H9 (cell line): ENCODE results near the gene SLC25A17. TPM values are rescaled to one million over a fixed set of nuclear protein-coding genes. Genes with fewer than 3 reads are reported as not detected.

Experiments used
- DNase-seq: peaks from one replicate; pipeline ENCODE4 v3.0.0-alpha.2; 2017
- H2AFZ ChIP-seq: one replicate; pipeline ENCODE4 v1.6.1; 2013; ENCODE audit warnings: mild to moderate bottlenecking, low read length, control low read depth, moderate library complexity
- H2AK5ac ChIP-seq: 2 replicates; pipeline ENCODE4 v1.6.1; 2013; ENCODE audit warnings: low read length, control low read depth, mixed read lengths; ENCODE audit not compliant: insufficient read length
- H2BK120ac ChIP-seq: one replicate; pipeline ENCODE4 v1.6.1; 2013; ENCODE audit warnings: low read depth, mild to moderate bottlenecking, low read length, control low read depth, inconsistent platforms; ENCODE audit not compliant: poor library complexity, severe bottlenecking
- H2BK12ac ChIP-seq: 2 replicates; pipeline ENCODE4 v1.6.1; 2013; ENCODE audit warnings: low read length, control low read depth, mixed read lengths, low read depth; ENCODE audit not compliant: insufficient read length
- H2BK15ac ChIP-seq: 2 replicates; pipeline ENCODE4 v1.6.1; 2013; ENCODE audit warnings: low read depth, low read length, control low read depth
- H2BK20ac ChIP-seq: one replicate; pipeline ENCODE4 v1.6.1; 2013; ENCODE audit warnings: low read depth, mild to moderate bottlenecking, low read length, control low read depth, inconsistent platforms; ENCODE audit not compliant: poor library complexity, severe bottlenecking
- H2BK5ac ChIP-seq: 2 replicates; pipeline ENCODE4 v1.6.1; 2013; ENCODE audit warnings: low read length, control low read depth, mixed read lengths; ENCODE audit not compliant: insufficient read length
- H3K14ac ChIP-seq: 2 replicates; pipeline ENCODE4 v1.6.1; 2013; ENCODE audit warnings: low read length, control low read depth; ENCODE audit not compliant: insufficient read depth
- H3K18ac ChIP-seq: 2 replicates; pipeline ENCODE4 v1.6.1; 2013; ENCODE audit warnings: low read depth, mild to moderate bottlenecking, mixed read lengths, low read length, control low read depth; ENCODE audit not compliant: insufficient read length
- H3K23ac ChIP-seq: 2 replicates; pipeline ENCODE4 v1.6.1; 2013; ENCODE audit warnings: low read length, control low read depth, mixed read lengths, low read depth; ENCODE audit not compliant: insufficient read length
- H3K23me2 ChIP-seq: 2 replicates; pipeline ENCODE4 v1.6.1; 2013; ENCODE audit warnings: low read depth, mild to moderate bottlenecking, mixed read lengths, low read length, control low read depth; ENCODE audit not compliant: insufficient read length, poor library complexity, severe bottlenecking
- H3K27ac ChIP-seq: 2 replicates; pipeline ENCODE4 v1.5.1; 2013; ENCODE audit warnings: low read length, control low read depth, mixed read lengths, low read depth; ENCODE audit not compliant: insufficient read length
- H3K27me3 ChIP-seq: 2 replicates; pipeline ENCODE4 v1.6.1; 2013; ENCODE audit warnings: low read length, control low read depth, inconsistent platforms; ENCODE audit not compliant: insufficient read depth
- H3K4ac ChIP-seq: 2 replicates; pipeline ENCODE4 v1.6.1; 2013; ENCODE audit warnings: low read depth, mild to moderate bottlenecking, control low read depth, inconsistent platforms, low read length, moderate library complexity
- H3K4me1 ChIP-seq: 2 replicates; pipeline ENCODE4 v1.6.1; 2013; ENCODE audit warnings: low read length, control low read depth, inconsistent platforms; ENCODE audit not compliant: insufficient read depth
- H3K4me2 ChIP-seq: 2 replicates; pipeline ENCODE4 v1.6.1; 2013; ENCODE audit warnings: low read length, control low read depth, mixed read lengths; ENCODE audit not compliant: insufficient read length, insufficient read depth
- H3K56ac ChIP-seq: 2 replicates; pipeline ENCODE4 v1.6.1; 2013; ENCODE audit warnings: low read depth, mild to moderate bottlenecking, mixed read lengths, low read length, control low read depth; ENCODE audit not compliant: insufficient read length
- H3K79me1 ChIP-seq: 2 replicates; pipeline ENCODE4 v1.6.1; 2013; ENCODE audit warnings: low read depth, mild to moderate bottlenecking, moderate library complexity, low read length, control low read depth, inconsistent platforms; ENCODE audit not compliant: insufficient read depth, poor library complexity, severe bottlenecking
- H3K79me2 ChIP-seq: 2 replicates; pipeline ENCODE4 v1.6.1; 2013; ENCODE audit warnings: low read length, control low read depth, inconsistent platforms; ENCODE audit not compliant: insufficient read depth
- H3K9ac ChIP-seq: 2 replicates; pipeline ENCODE4 v1.6.1; 2013; ENCODE audit warnings: low read length, control low read depth, mixed read lengths; ENCODE audit not compliant: insufficient read length; ENCODE audit errors: extremely low read depth
- H3K9me3 ChIP-seq: one replicate; pipeline ENCODE4 v1.6.1; 2013; ENCODE audit warnings: low read depth, low read length, inconsistent platforms; ENCODE audit not compliant: control insufficient read depth
- H3T11ph ChIP-seq: one replicate; pipeline ENCODE4 v1.6.1; 2013; ENCODE audit warnings: mild to moderate bottlenecking, low read length, control low read depth, inconsistent platforms
- H4K20me1 ChIP-seq: one replicate; pipeline ENCODE4 v1.6.1; 2013; ENCODE audit not compliant: control insufficient read depth, insufficient read length, insufficient read depth
- H4K5ac ChIP-seq: 2 replicates; pipeline ENCODE4 v1.6.1; 2013; ENCODE audit warnings: low read depth, mild to moderate bottlenecking, mixed read lengths, low read length, control low read depth; ENCODE audit not compliant: insufficient read length
- H4K8ac ChIP-seq: replicated peaks from 2 replicates; pipeline ENCODE4 v1.6.1; 2013; ENCODE audit warnings: low read length, control low read depth, mixed read lengths, low read depth; ENCODE audit not compliant: insufficient read length
- H4K91ac ChIP-seq: 2 replicates; pipeline ENCODE4 v1.6.1; 2013; ENCODE audit warnings: low read depth, mild to moderate bottlenecking, moderate library complexity, mixed read lengths, low read length, control low read depth; ENCODE audit not compliant: insufficient read length
- H3K27ac Mint-ChIP-seq, 3 experiments: 2 replicates in 2 of 3; 3 replicates in 1 of 3; pipeline ENCODE4 v1.8.0; 2020 to 2021; ENCODE audit warnings: mixed read lengths in 3 of 3, mild to moderate bottlenecking in 1 of 3, moderate library complexity in 1 of 3
- H3K27me3 Mint-ChIP-seq: 2 replicates; pipeline ENCODE4 v1.8.0; 2021; ENCODE audit warnings: low read depth, mild to moderate bottlenecking, moderate library complexity, mixed read lengths
- H3K36me3 Mint-ChIP-seq, 3 experiments: 2 replicates in 2 of 3; 3 replicates in 1 of 3; pipeline ENCODE4 v1.8.0; 2020 to 2021; ENCODE audit warnings: low read depth in 3 of 3, mixed read lengths in 3 of 3; ENCODE audit not compliant: insufficient read depth in 1 of 3
- H3K4me1 Mint-ChIP-seq, 2 experiments: 2 replicates each; pipeline ENCODE4 v1.8.0; 2020; ENCODE audit warnings: mixed read lengths in 2 of 2
- H3K4me3 Mint-ChIP-seq, 2 experiments: 2 replicates in 1 of 2; 3 replicates in 1 of 2; pipeline ENCODE4 v1.8.0; 2020 to 2021; ENCODE audit warnings: mild to moderate bottlenecking in 2 of 2, mixed read lengths in 2 of 2, moderate library complexity in 1 of 2
- H3K9me3 Mint-ChIP-seq, 2 experiments: 2 replicates in 1 of 2; 3 replicates in 1 of 2; pipeline ENCODE4 v1.8.0; 2020; ENCODE audit warnings: mild to moderate bottlenecking in 2 of 2, mixed read lengths in 2 of 2, moderate library complexity in 1 of 2
- CTCF ChIP-seq: fragments of 200-600 bp; sonication (generic); conservative IDR thresholded peaks from 3 replicates; pipeline ENCODE4 v1.8.0; 2021; ENCODE audit warnings: antibody characterized with exemption, mild to moderate bottlenecking
- WGBS: extraction: QIAGEN DNeasy Blood & Tissue Kit; methylation state at CpG from one replicate; pipeline ENCODE4 v1.1.7; 2013; ENCODE audit warnings: missing lambda C conversion rate, low lambda C conversion rate, mixed read lengths; ENCODE audit not compliant: insufficient read length; ENCODE audit errors: extremely low coverage; 5-methylcytosine and 5-hydroxymethylcytosine counted together
- total RNA-seq: library from RNA; stranded (reverse); gene quantifications from 2 replicates; pipeline ENCODE4 v1.2.1, GENCODE V29; 2021

Gene SLC25A17
- total RNA-seq, 1 experiment from 2014 or later = 26.5 TPM

GRCh38 chr22:40741116-40741515 is 78.0 kb downstream of the SLC25A17 start:
- H3K23ac ChIP-seq = no peak overlapping the region
- no peak for TF ChIP-seq CTCF
- no peak overlapping the region for H2AK5ac ChIP-seq
- no peak overlapping the region for H3K4ac ChIP-seq
- H3K23me2 ChIP-seq = no peaks in the 10 kb centered on the region
- no peak overlapping the region for H3K27ac ChIP-seq
- no peaks in the 10 kb centered on the region for H3K36me3 Mint-ChIP-seq
- no peak overlapping the region for H2BK15ac ChIP-seq
- no peaks in the 10 kb centered on the region for H3K9me3 ChIP-seq
- H2BK120ac ChIP-seq = no peak overlapping the region
- H4K8ac ChIP-seq = no peak overlapping the region
- DNase-seq = no peak
- no peak overlapping the region for H2BK12ac ChIP-seq
- no peaks in the 10 kb centered on the region for H3K79me2 ChIP-seq
- no peak overlapping the region for H2BK20ac ChIP-seq
- H4K5ac ChIP-seq = no peak overlapping the region
- H3K14ac ChIP-seq = no peak overlapping the region
- no peak overlapping the region for H3T11ph ChIP-seq
- H3K79me1 ChIP-seq = no peaks in the 10 kb centered on the region
- H3K4me2 ChIP-seq = no peak overlapping the region
- 0 out of 4 replicates have a peak, but pooled peaks cover 0 to 3% of the 10 kb centered on the region in 2 experiments for H3K4me1 Mint-ChIP-seq
- H3K9me3 Mint-ChIP-seq = no peaks in the 10 kb centered on the region
- H3K27me3 Mint-ChIP-seq = no peaks in the 10 kb centered on the region; the same call in 1 of the 2 replicates
- H4K20me1 ChIP-seq = no peaks in the 10 kb centered on the region
- no peak overlapping the region for H2BK5ac ChIP-seq
- H2AFZ ChIP-seq = no peak overlapping the region
- no peak overlapping the region for H3K18ac ChIP-seq
- WGBS = no CpG with 5 or more reads among the region's 4 CpGs
- no peak overlapping the region for H3K27ac Mint-ChIP-seq
- no peak overlapping the region for H3K9ac ChIP-seq
- no peaks in the 10 kb centered on the region for H3K27me3 ChIP-seq
- no peak overlapping the region for H4K91ac ChIP-seq
- no peaks in the 10 kb centered on the region for H3K4me1 ChIP-seq
- no peak overlapping the region for H3K4me3 Mint-ChIP-seq
- no peak overlapping the region for H3K56ac ChIP-seq
